DND-41 (cell line): Measurements from ENCODE around the gene HDDC3.

Source experiments
- CTCF ChIP-seq: IDR thresholded peaks from 2 replicates; pipeline ENCODE4 v1.5.1; 2012; ENCODE audit warnings: borderline replicate concordance, low read length, moderate library complexity, mild to moderate bottlenecking; ENCODE audit not compliant: poor library complexity, severe bottlenecking; ENCODE audit errors: extremely low read depth
- EZH2 ChIP-seq: IDR thresholded peaks from 3 replicates; pipeline ENCODE4 v1.6.1; 2012; ENCODE audit warnings: borderline replicate concordance, low read depth, mild to moderate bottlenecking, moderate library complexity, low read length, inconsistent platforms; ENCODE audit not compliant: severe bottlenecking

- no peak for TF ChIP-seq CTCF
- no peak for TF ChIP-seq EZH2
Measured at GRCh38 chr15:90891346-90891949, 40.9 kb downstream of the HDDC3 start.
